Measurements from ENCODE around the gene ANKRD63. TPM values are rescaled to one million over a fixed set of nuclear protein-coding genes. Genes with fewer than 3 reads are reported as not detected.

Gene ANKRD63
- total RNA-seq, 1 experiment from 2014 or later: 1.2 TPM

GRCh38 chr15:40332113-40332781, 49.4 kb upstream of the ANKRD63 start:
- TF ChIP-seq HMGXB4 (CRISPR knock-in tag; IDR thresholded peaks at IDR 0.05) (no peak), ZNF423 (CRISPR knock-in tag; IDR thresholded peaks at IDR 0.05) (no peak), ELF4 (CRISPR knock-in tag; IDR thresholded peaks at IDR 0.05; ENCODE audit: low read depth) (no peak), PRDM15 (CRISPR knock-in tag; IDR thresholded peaks at IDR 0.05) (no peak), AFF4 (CRISPR knock-in tag; IDR thresholded peaks at IDR 0.05; ENCODE audit: borderline replicate concordance) (no peak), MYBL2 (CRISPR knock-in tag; IDR thresholded peaks at IDR 0.05) (no peak), ZNF317 (CRISPR knock-in tag; IDR thresholded peaks at IDR 0.05; ENCODE audit: borderline replicate concordance, low read depth) (no peak), ZNF232 (CRISPR knock-in tag; IDR thresholded peaks at IDR 0.05) (no peak), SOX15 (CRISPR knock-in tag; IDR thresholded peaks at IDR 0.05) (no peak), IRF1 (CRISPR knock-in tag; IDR thresholded peaks at IDR 0.05) (no peak), NR3C1 (CRISPR knock-in tag; conservative IDR thresholded peaks at IDR 0.05; ENCODE audit: low read depth) (no peak), GTF2I (CRISPR knock-in tag; conservative IDR thresholded peaks at IDR 0.05) (no peak), PREB (CRISPR knock-in tag; IDR thresholded peaks at IDR 0.05; ENCODE audit: borderline replicate concordance) (no peak), FOXJ3 (CRISPR knock-in tag; IDR thresholded peaks at IDR 0.05; ENCODE audit: borderline replicate concordance) (no peak), ZSCAN18 (CRISPR knock-in tag; IDR thresholded peaks at IDR 0.05) (no peak)
- ChIA-PET CTCF (interaction anchor here (1.2 to 8.3 kb wide), 6 partner anchors 6 to 58 kb away, joined by 3 to 234 read pairs (median 7); partner anchors contain the start of genes CCDC9B, INAFM2 and PLCB2), POLR2A (no interaction called here)
- DNase-seq (ENCODE audit: low spot score) (no peak), ATAC-seq (no peak)
- Mint-ChIP-seq H3K4me3 (no peak overlapping the region), H3K4me1 (peaks cover 48% of the 10 kb centered on the region), H3K27me3 (ENCODE audit: low read depth) (peaks cover 3% of the 10 kb centered on the region), H3K9me3 (no peaks in the 10 kb centered on the region), H3K27ac (no peak overlapping the region), H3K36me3 (peaks cover 12% of the 10 kb centered on the region; the same call in 1 of the 2 replicates)
